GM12878 (cell line): ENCODE results near the gene CAMTA1. TPM values are rescaled to one million over a fixed set of nuclear protein-coding genes. Genes with fewer than 3 reads are reported as not detected.

ENCODE experiments used
- BMI1 ChIP-seq: fragments of 450-650 bp; IDR thresholded peaks from 2 replicates; pipeline ENCODE4 v1.6.1; 2016; ENCODE audit warnings: mild to moderate bottlenecking, moderate library complexity, borderline replicate concordance
- PAX5 ChIP-seq: IDR thresholded peaks from 2 replicates; pipeline ENCODE4 v1.6.1; 2011; ENCODE audit warnings: low read depth, low read length, borderline replicate concordance
- YY1 ChIP-seq: IDR thresholded peaks from 2 replicates; pipeline ENCODE4 v1.6.1; 2011; ENCODE audit warnings: low read depth, mild to moderate bottlenecking, low read length
- ZNF274 ChIP-seq: IDR thresholded peaks from one replicate; pipeline ENCODE4 v1.8.0; 2011; ENCODE audit not compliant: insufficient read length, insufficient read depth
- polyA plus RNA-seq, 11 experiments: library from polyadenylated mRNA; depleted of rRNA in 4 of 11; unstranded in 6 of 11; stranded (reverse) in 5 of 11; fragments of >200 nt; fragmentation: Nextera tagmentation in 4 of 11; fragmentation: Illumina TruSeq in 1 of 11; extraction: Ambion mirVana in 4 of 11; extraction: Trizol in 1 of 11; gene quantifications; 1 replicate in 1 of 11; 2 replicates in 10 of 11; pipeline versions ENCODE4 v1.2.1 to v1.2.3, GENCODE V29; 2011 to 2016; ENCODE audit warnings: inconsistent platforms in 2 of 11, missing spikeins in 2 of 11, low read depth in 1 of 11
- total RNA-seq, 4 experiments: library from RNA; depleted of rRNA in 3 of 4; stranded (reverse); fragments of >200 nt in 3 of 4; fragmentation: Illumina TruSeq in 1 of 4; extraction: Trizol in 1 of 4; gene quantifications; 2 replicates each; pipeline versions ENCODE4 v1.2.1 to v1.2.3, GENCODE V29; 2013 to 2021
- TF ChIP-seq, protein P1 (sequence below): IDR thresholded peaks from 2 replicates; pipeline ENCODE4 v1.6.1; 2012; ENCODE audit warnings: mild to moderate bottlenecking, low read depth, low read length
- TF ChIP-seq, protein P2 (sequence below): fragments of 450-650 bp; IDR thresholded peaks from 2 replicates; pipeline ENCODE4 v1.6.1; 2017; ENCODE audit warnings: low read depth, mild to moderate bottlenecking, moderate library complexity
- TF ChIP-seq, protein P3 (sequence below): fragments of 150-350 bp; IDR thresholded peaks from 2 replicates; pipeline ENCODE4 v1.6.1; 2016; ENCODE audit warnings: low read depth, low read length
- TF ChIP-seq, protein P4 (sequence below): IDR thresholded peaks from 2 replicates; pipeline ENCODE4 v1.6.1; 2011; ENCODE audit warnings: borderline replicate concordance, low read depth, mild to moderate bottlenecking, moderate library complexity, mixed read lengths, low read length; ENCODE audit not compliant: insufficient read depth; ENCODE audit errors: extremely low read length
- TF ChIP-seq, protein P5 (sequence below): fragments of 450-650 bp; formaldehyde crosslinking; IDR thresholded peaks from 2 replicates; pipeline ENCODE4 v1.4.0; 2022; ENCODE audit warnings: mild to moderate bottlenecking, moderate library complexity

CAMTA1 gene
- total and polyA plus RNA-seq, 10 of the 15 experiments (the other 5 are each of a cell fraction or from before 2014, with no cell fraction given): 37.7 to 148 (median 76.4) TPM

DNA sequence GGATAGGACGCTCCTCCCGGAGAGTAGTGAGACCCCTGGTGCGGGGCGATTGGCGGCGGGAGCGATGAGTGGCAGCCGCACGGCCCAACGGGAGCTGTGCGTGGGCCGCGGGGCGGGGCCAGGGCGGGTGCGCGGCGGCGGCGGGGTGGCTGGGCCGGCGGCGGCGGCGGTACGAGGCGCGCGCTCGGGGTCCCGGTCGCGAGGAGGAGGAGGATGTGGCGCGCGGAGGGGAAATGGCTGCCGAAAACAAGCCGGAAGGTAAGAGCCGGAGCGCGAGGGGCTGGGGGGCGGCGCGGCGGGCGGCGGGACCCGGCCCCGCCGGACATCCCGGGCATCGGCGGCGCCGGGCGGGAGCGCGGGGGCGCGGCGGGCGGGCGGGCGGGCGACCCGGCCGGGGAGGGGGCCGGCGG lies at the start of gene CAMTA1 (continued):
- TF ChIP-seq, protein P1, sequence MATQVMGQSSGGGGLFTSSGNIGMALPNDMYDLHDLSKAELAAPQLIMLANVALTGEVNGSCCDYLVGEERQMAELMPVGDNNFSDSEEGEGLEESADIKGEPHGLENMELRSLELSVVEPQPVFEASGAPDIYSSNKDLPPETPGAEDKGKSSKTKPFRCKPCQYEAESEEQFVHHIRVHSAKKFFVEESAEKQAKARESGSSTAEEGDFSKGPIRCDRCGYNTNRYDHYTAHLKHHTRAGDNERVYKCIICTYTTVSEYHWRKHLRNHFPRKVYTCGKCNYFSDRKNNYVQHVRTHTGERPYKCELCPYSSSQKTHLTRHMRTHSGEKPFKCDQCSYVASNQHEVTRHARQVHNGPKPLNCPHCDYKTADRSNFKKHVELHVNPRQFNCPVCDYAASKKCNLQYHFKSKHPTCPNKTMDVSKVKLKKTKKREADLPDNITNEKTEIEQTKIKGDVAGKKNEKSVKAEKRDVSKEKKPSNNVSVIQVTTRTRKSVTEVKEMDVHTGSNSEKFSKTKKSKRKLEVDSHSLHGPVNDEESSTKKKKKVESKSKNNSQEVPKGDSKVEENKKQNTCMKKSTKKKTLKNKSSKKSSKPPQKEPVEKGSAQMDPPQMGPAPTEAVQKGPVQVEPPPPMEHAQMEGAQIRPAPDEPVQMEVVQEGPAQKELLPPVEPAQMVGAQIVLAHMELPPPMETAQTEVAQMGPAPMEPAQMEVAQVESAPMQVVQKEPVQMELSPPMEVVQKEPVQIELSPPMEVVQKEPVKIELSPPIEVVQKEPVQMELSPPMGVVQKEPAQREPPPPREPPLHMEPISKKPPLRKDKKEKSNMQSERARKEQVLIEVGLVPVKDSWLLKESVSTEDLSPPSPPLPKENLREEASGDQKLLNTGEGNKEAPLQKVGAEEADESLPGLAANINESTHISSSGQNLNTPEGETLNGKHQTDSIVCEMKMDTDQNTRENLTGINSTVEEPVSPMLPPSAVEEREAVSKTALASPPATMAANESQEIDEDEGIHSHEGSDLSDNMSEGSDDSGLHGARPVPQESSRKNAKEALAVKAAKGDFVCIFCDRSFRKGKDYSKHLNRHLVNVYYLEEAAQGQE: no peak
- no peak for TF ChIP-seq ZNF274
- peak; percentile 67 for TF ChIP-seq YY1
- TF ChIP-seq, protein P2, sequence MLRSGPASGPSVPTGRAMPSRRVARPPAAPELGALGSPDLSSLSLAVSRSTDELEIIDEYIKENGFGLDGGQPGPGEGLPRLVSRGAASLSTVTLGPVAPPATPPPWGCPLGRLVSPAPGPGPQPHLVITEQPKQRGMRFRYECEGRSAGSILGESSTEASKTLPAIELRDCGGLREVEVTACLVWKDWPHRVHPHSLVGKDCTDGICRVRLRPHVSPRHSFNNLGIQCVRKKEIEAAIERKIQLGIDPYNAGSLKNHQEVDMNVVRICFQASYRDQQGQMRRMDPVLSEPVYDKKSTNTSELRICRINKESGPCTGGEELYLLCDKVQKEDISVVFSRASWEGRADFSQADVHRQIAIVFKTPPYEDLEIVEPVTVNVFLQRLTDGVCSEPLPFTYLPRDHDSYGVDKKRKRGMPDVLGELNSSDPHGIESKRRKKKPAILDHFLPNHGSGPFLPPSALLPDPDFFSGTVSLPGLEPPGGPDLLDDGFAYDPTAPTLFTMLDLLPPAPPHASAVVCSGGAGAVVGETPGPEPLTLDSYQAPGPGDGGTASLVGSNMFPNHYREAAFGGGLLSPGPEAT: no peak
- TF ChIP-seq, protein P3, sequence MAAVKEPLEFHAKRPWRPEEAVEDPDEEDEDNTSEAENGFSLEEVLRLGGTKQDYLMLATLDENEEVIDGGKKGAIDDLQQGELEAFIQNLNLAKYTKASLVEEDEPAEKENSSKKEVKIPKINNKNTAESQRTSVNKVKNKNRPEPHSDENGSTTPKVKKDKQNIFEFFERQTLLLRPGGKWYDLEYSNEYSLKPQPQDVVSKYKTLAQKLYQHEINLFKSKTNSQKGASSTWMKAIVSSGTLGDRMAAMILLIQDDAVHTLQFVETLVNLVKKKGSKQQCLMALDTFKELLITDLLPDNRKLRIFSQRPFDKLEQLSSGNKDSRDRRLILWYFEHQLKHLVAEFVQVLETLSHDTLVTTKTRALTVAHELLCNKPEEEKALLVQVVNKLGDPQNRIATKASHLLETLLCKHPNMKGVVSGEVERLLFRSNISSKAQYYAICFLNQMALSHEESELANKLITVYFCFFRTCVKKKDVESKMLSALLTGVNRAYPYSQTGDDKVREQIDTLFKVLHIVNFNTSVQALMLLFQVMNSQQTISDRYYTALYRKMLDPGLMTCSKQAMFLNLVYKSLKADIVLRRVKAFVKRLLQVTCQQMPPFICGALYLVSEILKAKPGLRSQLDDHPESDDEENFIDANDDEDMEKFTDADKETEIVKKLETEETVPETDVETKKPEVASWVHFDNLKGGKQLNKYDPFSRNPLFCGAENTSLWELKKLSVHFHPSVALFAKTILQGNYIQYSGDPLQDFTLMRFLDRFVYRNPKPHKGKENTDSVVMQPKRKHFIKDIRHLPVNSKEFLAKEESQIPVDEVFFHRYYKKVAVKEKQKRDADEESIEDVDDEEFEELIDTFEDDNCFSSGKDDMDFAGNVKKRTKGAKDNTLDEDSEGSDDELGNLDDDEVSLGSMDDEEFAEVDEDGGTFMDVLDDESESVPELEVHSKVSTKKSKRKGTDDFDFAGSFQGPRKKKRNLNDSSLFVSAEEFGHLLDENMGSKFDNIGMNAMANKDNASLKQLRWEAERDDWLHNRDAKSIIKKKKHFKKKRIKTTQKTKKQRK: no peak
- TF ChIP-seq PAX5: no peak
- no peak for TF ChIP-seq BMI1
- TF ChIP-seq, protein P4, sequence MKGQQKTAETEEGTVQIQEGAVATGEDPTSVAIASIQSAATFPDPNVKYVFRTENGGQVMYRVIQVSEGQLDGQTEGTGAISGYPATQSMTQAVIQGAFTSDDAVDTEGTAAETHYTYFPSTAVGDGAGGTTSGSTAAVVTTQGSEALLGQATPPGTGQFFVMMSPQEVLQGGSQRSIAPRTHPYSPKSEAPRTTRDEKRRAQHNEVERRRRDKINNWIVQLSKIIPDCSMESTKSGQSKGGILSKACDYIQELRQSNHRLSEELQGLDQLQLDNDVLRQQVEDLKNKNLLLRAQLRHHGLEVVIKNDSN: no peak
- TF ChIP-seq, protein P5, sequence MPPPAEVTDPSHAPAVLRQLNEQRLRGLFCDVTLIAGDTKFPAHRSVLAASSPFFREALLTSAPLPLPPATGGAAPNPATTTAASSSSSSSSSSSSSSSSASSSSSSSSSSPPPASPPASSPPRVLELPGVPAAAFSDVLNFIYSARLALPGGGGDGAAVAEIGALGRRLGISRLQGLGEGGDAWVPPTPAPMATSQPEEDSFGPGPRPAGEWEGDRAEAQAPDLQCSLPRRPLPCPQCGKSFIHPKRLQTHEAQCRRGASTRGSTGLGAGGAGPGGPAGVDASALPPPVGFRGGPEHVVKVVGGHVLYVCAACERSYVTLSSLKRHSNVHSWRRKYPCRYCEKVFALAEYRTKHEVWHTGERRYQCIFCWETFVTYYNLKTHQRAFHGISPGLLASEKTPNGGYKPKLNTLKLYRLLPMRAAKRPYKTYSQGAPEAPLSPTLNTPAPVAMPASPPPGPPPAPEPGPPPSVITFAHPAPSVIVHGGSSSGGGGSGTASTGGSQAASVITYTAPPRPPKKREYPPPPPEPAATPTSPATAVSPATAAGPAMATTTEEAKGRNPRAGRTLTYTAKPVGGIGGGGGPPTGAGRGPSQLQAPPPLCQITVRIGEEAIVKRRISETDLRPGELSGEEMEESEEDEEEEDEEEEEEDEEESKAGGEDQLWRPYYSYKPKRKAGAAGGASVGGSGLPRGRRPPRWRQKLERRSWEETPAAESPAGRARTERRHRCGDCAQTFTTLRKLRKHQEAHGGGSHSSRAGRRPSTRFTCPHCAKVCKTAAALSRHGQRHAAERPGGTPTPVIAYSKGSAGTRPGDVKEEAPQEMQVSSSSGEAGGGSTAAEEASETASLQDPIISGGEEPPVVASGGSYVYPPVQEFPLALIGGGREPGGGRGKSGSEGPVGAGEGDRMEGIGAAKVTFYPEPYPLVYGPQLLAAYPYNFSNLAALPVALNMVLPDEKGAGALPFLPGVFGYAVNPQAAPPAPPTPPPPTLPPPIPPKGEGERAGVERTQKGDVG (CRISPR knock-in tag): no peak
